ENCODE measurements around the gene EIF4ENIF1. TPM values are rescaled to one million over a fixed set of nuclear protein-coding genes. Genes with fewer than 3 reads are reported as not detected.

Gene EIF4ENIF1
- polyA plus RNA-seq, 1 of the 3 experiments (the other 2 are of a cell fraction), result 18.4 TPM

DNA sequence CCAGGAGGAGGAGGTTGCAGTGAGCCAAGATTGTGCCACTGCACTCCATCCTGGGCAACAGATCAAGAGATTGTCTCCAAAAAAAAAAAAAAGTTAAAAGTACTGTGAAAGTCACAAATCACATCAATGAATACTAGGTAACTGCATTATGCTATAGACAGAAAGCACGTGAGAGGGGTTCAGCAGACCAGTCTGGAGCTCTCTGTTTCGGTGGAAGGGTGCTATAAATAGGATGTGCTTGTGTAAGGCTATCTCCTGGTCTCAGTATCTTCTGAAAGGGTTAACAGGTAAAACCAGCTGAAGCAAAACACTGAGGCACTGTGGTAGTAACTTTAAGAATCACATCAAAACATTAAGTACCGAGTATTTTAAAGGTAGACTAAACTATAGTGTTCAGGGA, 43.4 kb downstream of the EIF4ENIF1 start:
- no peak for DNase-seq
- no peak overlapping the region for H3K4me2 ChIP-seq
- H3K79me2 ChIP-seq (ENCODE audit: insufficient read depth), result peaks cover 3% of the 10 kb centered on the region; the same call in 1 of the 2 replicates
- peaks cover 31 to 59% of the 10 kb centered on the region in 2 experiments for H3K36me3 ChIP-seq (replicated peaks in 1 of 2; ENCODE audit: control insufficient read depth in 1 of 2, insufficient read depth in 2 of 2, low read length in 1 of 2)
- ChIA-PET POLR2A (interaction anchor here (0.6 kb wide), 1 partner anchor 216 kb away, joined by 3 read pairs; the partner anchor contains the start of gene PISD), CTCF (no interaction called here)
- no peaks in the 10 kb centered on the region for H3K27me3 ChIP-seq (ENCODE audit: insufficient read depth)
- WGBS (ENCODE audit: low lambda C conversion rate), result 96% methylated on average over 3 of the region's 3 CpGs
- no peaks in the 10 kb centered on the region for H3K9me2 ChIP-seq
- no peak for TF ChIP-seq POLR2AphosphoS5 (IDR thresholded peaks at IDR 0.05; ENCODE audit: low read depth, low read length)
- TF ChIP-seq RCOR1 (IDR thresholded peaks at IDR 0.05; ENCODE audit: low read length), result no peak
- TF ChIP-seq, protein P1, sequence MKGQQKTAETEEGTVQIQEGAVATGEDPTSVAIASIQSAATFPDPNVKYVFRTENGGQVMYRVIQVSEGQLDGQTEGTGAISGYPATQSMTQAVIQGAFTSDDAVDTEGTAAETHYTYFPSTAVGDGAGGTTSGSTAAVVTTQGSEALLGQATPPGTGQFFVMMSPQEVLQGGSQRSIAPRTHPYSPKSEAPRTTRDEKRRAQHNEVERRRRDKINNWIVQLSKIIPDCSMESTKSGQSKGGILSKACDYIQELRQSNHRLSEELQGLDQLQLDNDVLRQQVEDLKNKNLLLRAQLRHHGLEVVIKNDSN (IDR thresholded peaks at IDR 0.05; ENCODE audit: borderline replicate concordance, low read depth), result no peak
- no peak overlapping the region for H3K4me3 ChIP-seq (ENCODE audit: low read depth in 2 of 2, low read length in 1 of 2)
- no peak overlapping the region for H3K27ac ChIP-seq (ENCODE audit: low read depth in 2 of 2, low read length in 1 of 2)
- H2AFZ ChIP-seq (ENCODE audit: low read depth), result no peak overlapping the region
- no peaks in the 10 kb centered on the region for H4K20me1 ChIP-seq (ENCODE audit: insufficient read depth)
- H3K9me3 ChIP-seq, result no peaks in the 10 kb centered on the region
- H3K4me1 ChIP-seq (ENCODE audit: control insufficient read depth in 1 of 2, insufficient read depth in 2 of 2, low read depth in 1 of 2, low read length in 1 of 2), result no peaks in the 10 kb centered on the region
- no peak overlapping the region for H3K9ac ChIP-seq
- peaks cover 8% of the 10 kb centered on the region for H3F3A ChIP-seq (replicated peaks; ENCODE audit: insufficient read depth)

DNA sequence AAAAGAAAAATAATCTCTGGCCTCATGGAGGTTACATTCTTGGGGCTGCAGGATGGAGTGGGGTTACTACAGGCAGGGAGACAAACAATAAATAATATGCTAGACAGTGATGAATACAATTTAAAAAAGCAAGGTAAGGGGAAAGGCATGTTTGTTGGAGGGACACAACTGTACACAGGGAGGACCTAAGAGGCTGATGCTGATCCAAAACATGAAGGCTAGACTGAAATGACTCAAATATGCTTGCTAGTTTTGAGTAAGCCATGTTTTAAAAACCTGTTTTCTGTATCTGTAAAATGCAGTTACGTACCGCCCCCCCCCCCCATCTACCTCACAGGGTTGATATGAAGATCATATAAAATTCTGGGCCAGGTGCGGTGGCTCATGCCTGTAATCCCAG, 44.0 kb downstream of the EIF4ENIF1 start:
- no peak for DNase-seq
- ChIA-PET CTCF (no interaction called here), POLR2A (no interaction called here)
- Histone ChIP-seq H3K9me3 (no peaks in the 10 kb centered on the region), H3K27me3 (ENCODE audit: insufficient read depth) (no peaks in the 10 kb centered on the region), H3K4me2 (no peak overlapping the region), H3K4me1 (ENCODE audit: control insufficient read depth in 1 of 2, insufficient read depth in 2 of 2, low read depth in 1 of 2, low read length in 1 of 2) (no peaks in the 10 kb centered on the region), H3K4me3 (ENCODE audit: low read depth in 2 of 2, low read length in 1 of 2) (no peak overlapping the region), H3K27ac (ENCODE audit: low read depth in 2 of 2, low read length in 1 of 2) (no peak overlapping the region), H4K20me1 (ENCODE audit: insufficient read depth) (no peaks in the 10 kb centered on the region), H3K79me2 (ENCODE audit: insufficient read depth) (no peaks in the 10 kb centered on the region), H2AFZ (ENCODE audit: low read depth) (no peak overlapping the region), H3K9ac (no peak overlapping the region), H3K9me2 (no peaks in the 10 kb centered on the region), H3K36me3 (replicated peaks in 1 of 2; ENCODE audit: control insufficient read depth in 1 of 2, insufficient read depth in 2 of 2, low read length in 1 of 2) (peaks cover 31 to 61% of the 10 kb centered on the region in 2 experiments), H3F3A (replicated peaks; ENCODE audit: insufficient read depth) (peaks cover 8% of the 10 kb centered on the region)
- TF ChIP-seq RXRA (IDR thresholded peaks at IDR 0.05; ENCODE audit: borderline replicate concordance, low read depth), result no peak
- TF ChIP-seq, protein P2, sequence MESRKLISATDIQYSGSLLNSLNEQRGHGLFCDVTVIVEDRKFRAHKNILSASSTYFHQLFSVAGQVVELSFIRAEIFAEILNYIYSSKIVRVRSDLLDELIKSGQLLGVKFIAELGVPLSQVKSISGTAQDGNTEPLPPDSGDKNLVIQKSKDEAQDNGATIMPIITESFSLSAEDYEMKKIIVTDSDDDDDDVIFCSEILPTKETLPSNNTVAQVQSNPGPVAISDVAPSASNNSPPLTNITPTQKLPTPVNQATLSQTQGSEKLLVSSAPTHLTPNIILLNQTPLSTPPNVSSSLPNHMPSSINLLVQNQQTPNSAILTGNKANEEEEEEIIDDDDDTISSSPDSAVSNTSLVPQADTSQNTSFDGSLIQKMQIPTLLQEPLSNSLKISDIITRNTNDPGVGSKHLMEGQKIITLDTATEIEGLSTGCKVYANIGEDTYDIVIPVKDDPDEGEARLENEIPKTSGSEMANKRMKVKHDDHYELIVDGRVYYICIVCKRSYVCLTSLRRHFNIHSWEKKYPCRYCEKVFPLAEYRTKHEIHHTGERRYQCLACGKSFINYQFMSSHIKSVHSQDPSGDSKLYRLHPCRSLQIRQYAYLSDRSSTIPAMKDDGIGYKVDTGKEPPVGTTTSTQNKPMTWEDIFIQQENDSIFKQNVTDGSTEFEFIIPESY (IDR thresholded peaks at IDR 0.05; ENCODE audit: borderline replicate concordance, low read depth), result no peak
- TF ChIP-seq TCF12 (IDR thresholded peaks at IDR 0.05), result no peak
- no peak for TF ChIP-seq NFIC (IDR thresholded peaks at IDR 0.05; ENCODE audit: borderline replicate concordance)
- no peak for TF ChIP-seq YY1 (IDR thresholded peaks at IDR 0.05; ENCODE audit: low read depth)
- TF ChIP-seq, protein P3, sequence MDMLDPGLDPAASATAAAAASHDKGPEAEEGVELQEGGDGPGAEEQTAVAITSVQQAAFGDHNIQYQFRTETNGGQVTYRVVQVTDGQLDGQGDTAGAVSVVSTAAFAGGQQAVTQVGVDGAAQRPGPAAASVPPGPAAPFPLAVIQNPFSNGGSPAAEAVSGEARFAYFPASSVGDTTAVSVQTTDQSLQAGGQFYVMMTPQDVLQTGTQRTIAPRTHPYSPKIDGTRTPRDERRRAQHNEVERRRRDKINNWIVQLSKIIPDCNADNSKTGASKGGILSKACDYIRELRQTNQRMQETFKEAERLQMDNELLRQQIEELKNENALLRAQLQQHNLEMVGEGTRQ (IDR thresholded peaks at IDR 0.05; ENCODE audit: borderline replicate concordance, low read depth, low read length), result no peak
- no peak for TF ChIP-seq GABPA (IDR thresholded peaks at IDR 0.05; ENCODE audit: low read depth)
- no peak for TF ChIP-seq EZH2phosphoT487 (IDR thresholded peaks at IDR 0.05; ENCODE audit: borderline replicate concordance, low read depth)
- no peak for TF ChIP-seq FOXJ3 (CRISPR knock-in tag; IDR thresholded peaks at IDR 0.05)
- TF ChIP-seq EP300 (IDR thresholded peaks at IDR 0.05; ENCODE audit: borderline replicate concordance in 1 of 2, low read depth in 1 of 2, low read length in 1 of 2), result no peak
- TF ChIP-seq TEAD4 (IDR thresholded peaks at IDR 0.05; ENCODE audit: borderline replicate concordance, insufficient read depth), result no peak
- no peak for TF ChIP-seq GATA2 (CRISPR knock-in tag; IDR thresholded peaks at IDR 0.05)
- WGBS (ENCODE audit: low lambda C conversion rate), result 97% methylated on average over 3 of the region's 3 CpGs

All from SK-N-SH (cell line).